Karpas-422 (cell line): ENCODE results near the gene SCRG1. TPM values are rescaled to one million over a fixed set of nuclear protein-coding genes. Genes with fewer than 3 reads are reported as not detected.

ENCODE experiments used
- DNase-seq: peaks from one replicate; pipeline ENCODE4 v3.0.0-alpha.2; 2015
- H2AFZ ChIP-seq: fragments of 200-600 bp; sonication (generic); 2 replicates; pipeline ENCODE4 v1.6.1; 2014; ENCODE audit warnings: antibody characterized with exemption, low read length, mixed read lengths
- H3K27ac ChIP-seq: fragments of 200-600 bp; sonication (generic); 2 replicates; pipeline ENCODE4 v1.5.1; 2014; ENCODE audit warnings: mild to moderate bottlenecking, low read length, moderate library complexity
- H3K27me3 ChIP-seq: fragments of 200-600 bp; sonication (generic); 2 replicates; pipeline ENCODE4 v1.6.1; 2014; ENCODE audit warnings: low read length, mixed read lengths
- H3K36me3 ChIP-seq: fragments of 200-600 bp; sonication (generic); 2 replicates; pipeline ENCODE4 v1.6.1; 2014; ENCODE audit warnings: low read length, mixed read lengths; ENCODE audit not compliant: insufficient read depth
- H3K4me1 ChIP-seq: fragments of 200-600 bp; sonication (generic); 2 replicates; pipeline ENCODE4 v1.6.1; 2014; ENCODE audit warnings: mild to moderate bottlenecking, low read length, mixed read lengths
- H3K4me2 ChIP-seq: fragments of 200-600 bp; sonication (generic); 2 replicates; pipeline ENCODE4 v1.6.1; 2014; ENCODE audit warnings: low read length, low read depth, mild to moderate bottlenecking; ENCODE audit not compliant: poor library complexity, severe bottlenecking
- H3K4me3 ChIP-seq: fragments of 200-600 bp; sonication (generic); 2 replicates; pipeline ENCODE4 v1.5.1; 2014; ENCODE audit warnings: mild to moderate bottlenecking, antibody characterized with exemption, low read length, mixed read lengths
- H3K79me2 ChIP-seq: fragments of 200-600 bp; sonication (generic); 2 replicates; pipeline ENCODE4 v1.6.1; 2014; ENCODE audit warnings: mild to moderate bottlenecking, low read length, mixed read lengths
- H3K9ac ChIP-seq: fragments of 200-600 bp; sonication (generic); 2 replicates; pipeline ENCODE4 v1.6.0; 2014; ENCODE audit warnings: low read length
- H3K9me2 ChIP-seq: fragments of 200-600 bp; sonication (generic), shearing (Covaris generic); replicated peaks from 2 replicates; pipeline ENCODE4 v1.6.0; 2014; ENCODE audit warnings: mild to moderate bottlenecking, low read length, moderate library complexity; ENCODE audit not compliant: insufficient read depth
- H3K9me3 ChIP-seq: fragments of 300-700, 200-600 bp; sonication (generic); 2 replicates; pipeline ENCODE4 v1.6.1; 2014; ENCODE audit warnings: low read length, mixed read lengths
- H4K20me1 ChIP-seq: fragments of 200-600 bp; sonication (generic); 2 replicates; pipeline ENCODE4 v1.6.1; 2014; ENCODE audit warnings: mild to moderate bottlenecking, antibody characterized with exemption, low read length, low read depth; ENCODE audit not compliant: insufficient read depth
- total RNA-seq: library from RNA; depleted of rRNA; stranded (reverse); fragments of >200 nt; shearing (Covaris generic); gene quantifications from 2 replicates; pipeline ENCODE4 v1.2.3, GENCODE V29; 2014; ENCODE audit warnings: low replicate concordance; rRNA removed

SCRG1 gene
- total RNA-seq = not detected in 2 replicates

- Histone ChIP-seq H3K4me3 (no peak within 1 kb of the TSS), H3K9me3 (no peaks in the 10 kb centered on the region), H4K20me1 (no peaks in the 10 kb centered on the region), H3K27ac (no peak within 1 kb of the TSS), H3K79me2 (no peaks in the 10 kb centered on the region), H3K27me3 (no peaks in the 10 kb centered on the region), H3K9me2 (no peaks in the 10 kb centered on the region), H2AFZ (no peak within 1 kb of the TSS), H3K4me1 (no peaks in the 10 kb centered on the region), H3K36me3 (no peaks in the 10 kb centered on the region), H3K9ac (no peak within 1 kb of the TSS), H3K4me2 (no peak within 1 kb of the TSS)
- no peak for DNase-seq
These were observed at the start of gene SCRG1 for GRCh38 chr4:173398779-173399415. SCRG1 (minus strand) TSS chr4:173399116; CDS start chr4:173391414, 7,702 bp downstream.

- no peaks in the 10 kb centered on the region for H3K4me1 ChIP-seq
- H3K9me2 ChIP-seq = no peaks in the 10 kb centered on the region
- H3K4me3 ChIP-seq = no peak overlapping the region
- H3K27ac ChIP-seq = no peak overlapping the region
- no peaks in the 10 kb centered on the region for H3K27me3 ChIP-seq
- no peaks in the 10 kb centered on the region for H4K20me1 ChIP-seq
- H3K79me2 ChIP-seq = no peaks in the 10 kb centered on the region
- H2AFZ ChIP-seq = no peak overlapping the region
- no peak overlapping the region for H3K9ac ChIP-seq
- no peak overlapping the region for H3K4me2 ChIP-seq
- H3K36me3 ChIP-seq = no peaks in the 10 kb centered on the region
- no peak for DNase-seq
- H3K9me3 ChIP-seq = no peaks in the 10 kb centered on the region
These were observed 49.2 kb upstream of the SCRG1 start for GRCh38 chr4:173448103-173448502.

GRCh38 chr4:173446416-173446815 is 47.5 kb upstream of the SCRG1 start:
- no peaks in the 10 kb centered on the region for H3K27me3 ChIP-seq
- H3K4me3 ChIP-seq = no peak overlapping the region
- H3K4me1 ChIP-seq = no peaks in the 10 kb centered on the region
- no peak overlapping the region for H3K4me2 ChIP-seq
- no peak for DNase-seq
- no peaks in the 10 kb centered on the region for H3K36me3 ChIP-seq
- H4K20me1 ChIP-seq = no peaks in the 10 kb centered on the region
- no peaks in the 10 kb centered on the region for H3K79me2 ChIP-seq
- no peaks in the 10 kb centered on the region for H3K9me2 ChIP-seq
- H3K9ac ChIP-seq = no peak overlapping the region
- no peaks in the 10 kb centered on the region for H3K9me3 ChIP-seq
- H2AFZ ChIP-seq = no peak overlapping the region
- H3K27ac ChIP-seq = no peak overlapping the region

- H3K36me3 ChIP-seq = no peaks in the 10 kb centered on the region
- no peak overlapping the region for H3K9ac ChIP-seq
- H3K27me3 ChIP-seq = no peaks in the 10 kb centered on the region
- no peaks in the 10 kb centered on the region for H3K9me3 ChIP-seq
- H3K4me1 ChIP-seq = no peaks in the 10 kb centered on the region
- DNase-seq = no peak
- H4K20me1 ChIP-seq = no peaks in the 10 kb centered on the region
- H2AFZ ChIP-seq = no peak overlapping the region
- no peak overlapping the region for H3K27ac ChIP-seq
- H3K4me2 ChIP-seq = no peak overlapping the region
- no peak overlapping the region for H3K4me3 ChIP-seq
- H3K79me2 ChIP-seq = no peaks in the 10 kb centered on the region
- no peaks in the 10 kb centered on the region for H3K9me2 ChIP-seq
These were observed 44.2 kb upstream of the SCRG1 start for GRCh38 chr4:173443121-173443520.

- no peak overlapping the region for H2AFZ ChIP-seq
- no peaks in the 10 kb centered on the region for H3K27me3 ChIP-seq
- H3K9ac ChIP-seq = no peak overlapping the region
- H3K36me3 ChIP-seq = no peaks in the 10 kb centered on the region
- H3K4me3 ChIP-seq = no peak overlapping the region
- H3K79me2 ChIP-seq = no peaks in the 10 kb centered on the region
- no peak for DNase-seq
- no peak overlapping the region for H3K4me2 ChIP-seq
- H3K4me1 ChIP-seq = no peaks in the 10 kb centered on the region
- no peaks in the 10 kb centered on the region for H4K20me1 ChIP-seq
- no peaks in the 10 kb centered on the region for H3K9me2 ChIP-seq
- H3K9me3 ChIP-seq = no peaks in the 10 kb centered on the region
- no peak overlapping the region for H3K27ac ChIP-seq
These were observed 43.5 kb upstream of the SCRG1 start for GRCh38 chr4:173442223-173442932.

GRCh38 chr4:173440888-173441287 is 42.0 kb upstream of the SCRG1 start:
- Histone ChIP-seq H3K9me3 (no peaks in the 10 kb centered on the region), H3K4me1 (no peaks in the 10 kb centered on the region), H4K20me1 (no peaks in the 10 kb centered on the region), H3K79me2 (no peaks in the 10 kb centered on the region), H3K36me3 (no peaks in the 10 kb centered on the region), H3K9me2 (no peaks in the 10 kb centered on the region), H2AFZ (no peak overlapping the region), H3K4me3 (no peak overlapping the region), H3K4me2 (no peak overlapping the region), H3K9ac (no peak overlapping the region), H3K27me3 (no peaks in the 10 kb centered on the region), H3K27ac (no peak overlapping the region)
- DNase-seq = no peak

- Histone ChIP-seq H3K27ac (no peak overlapping the region), H3K9me3 (no peaks in the 10 kb centered on the region), H3K79me2 (no peaks in the 10 kb centered on the region)
These were observed 37.9 kb upstream of the SCRG1 start for GRCh38 chr4:173436771-173437265.

GRCh38 chr4:173436149-173436579 is 37.2 kb upstream of the SCRG1 start:
- Histone ChIP-seq H3K9me2 (no peaks in the 10 kb centered on the region), H3K27ac (no peak overlapping the region), H3K9ac (no peak overlapping the region), H3K9me3 (no peaks in the 10 kb centered on the region), H4K20me1 (no peaks in the 10 kb centered on the region), H3K36me3 (no peaks in the 10 kb centered on the region), H3K4me1 (no peaks in the 10 kb centered on the region), H2AFZ (no peak overlapping the region), H3K4me3 (no peak overlapping the region), H3K27me3 (no peaks in the 10 kb centered on the region), H3K4me2 (no peak overlapping the region), H3K79me2 (no peaks in the 10 kb centered on the region)
- no peak for DNase-seq

More at GRCh38 chr4:173436771-173437265, 37.9 kb upstream of the SCRG1 start:
- H3K9me2 ChIP-seq = no peaks in the 10 kb centered on the region
- no peak for DNase-seq
- no peak overlapping the region for H3K4me2 ChIP-seq
- no peaks in the 10 kb centered on the region for H3K4me1 ChIP-seq
- H3K36me3 ChIP-seq = no peaks in the 10 kb centered on the region
- no peaks in the 10 kb centered on the region for H4K20me1 ChIP-seq
- no peaks in the 10 kb centered on the region for H3K27me3 ChIP-seq
- H3K9ac ChIP-seq = no peak overlapping the region
- no peak overlapping the region for H2AFZ ChIP-seq
- H3K4me3 ChIP-seq = no peak overlapping the region
